Activated T-cell treated with anti-CD3 and anti-CD28 coated beads, Interleukin-2, amount 50 U/mL, for 72 hours (primary cell): ENCODE results near the gene SH3TC2. TPM values are rescaled to one million over a fixed set of nuclear protein-coding genes. Genes with fewer than 3 reads are reported as not detected.

Source experiments
- ATAC-seq, 2 donors: fragments of 150-1000 bp; cut with Tn5 transposase; replicated peaks in 1 of 2; 2 replicates each; pipeline ENCODE4 v1.10.0; 2021; ENCODE audit warnings: moderate library complexity in 2 of 2, mild to moderate bottlenecking in 1 of 2
- DNase-seq, 2 donors: peaks; one replicate each; pipeline ENCODE4 v3.0.0; 2021 to 2022; ENCODE audit warnings: mixed read lengths in 1 of 2
- H3K27ac Mint-ChIP-seq: one replicate; pipeline ENCODE4 v1.8.0; 2022; ENCODE audit warnings: mild to moderate bottlenecking, moderate library complexity, mixed read lengths
- H3K27me3 Mint-ChIP-seq: one replicate; pipeline ENCODE4 v1.8.0; 2022; ENCODE audit warnings: low read depth, mixed read lengths
- H3K36me3 Mint-ChIP-seq, 2 donors: one replicate each; pipeline ENCODE4 v1.8.0; 2022; ENCODE audit warnings: mixed read lengths in 2 of 2, mild to moderate bottlenecking in 1 of 2; ENCODE audit not compliant: insufficient read depth in 2 of 2
- H3K4me1 Mint-ChIP-seq: one replicate; pipeline ENCODE4 v1.8.0; 2022; ENCODE audit warnings: low read depth, mixed read lengths
- H3K4me3 Mint-ChIP-seq, 2 donors: one replicate each; pipeline ENCODE4 v1.8.0; 2022; ENCODE audit warnings: mild to moderate bottlenecking in 2 of 2, mixed read lengths in 2 of 2, moderate library complexity in 2 of 2
- H3K9me3 Mint-ChIP-seq, 2 donors: one replicate each; pipeline ENCODE4 v1.8.0; 2022; ENCODE audit warnings: mixed read lengths in 2 of 2
- total RNA-seq, 2 donors: library from RNA; stranded (reverse); gene quantifications; one replicate each; pipeline ENCODE4 v1.2.3, GENCODE V29; 2022

The SH3TC2 gene
- total RNA-seq, 2 donors from 2014 or later, result 0.24 TPM; not detected in 1

- DNase-seq (no peak), ATAC-seq (no peak)
- H3K9me3 Mint-ChIP-seq, result no peaks in the 10 kb centered on the region
- no peak overlapping the region for H3K4me3 Mint-ChIP-seq
- no peaks in the 10 kb centered on the region for H3K36me3 Mint-ChIP-seq
- H3K4me1 Mint-ChIP-seq, result no peaks in the 10 kb centered on the region
- no peak overlapping the region for H3K27ac Mint-ChIP-seq
- peaks cover 28% of the 10 kb centered on the region for H3K27me3 Mint-ChIP-seq
Measured at GRCh38 chr5:149001162-149001561, 61.7 kb downstream of the SH3TC2 start.

DNA sequence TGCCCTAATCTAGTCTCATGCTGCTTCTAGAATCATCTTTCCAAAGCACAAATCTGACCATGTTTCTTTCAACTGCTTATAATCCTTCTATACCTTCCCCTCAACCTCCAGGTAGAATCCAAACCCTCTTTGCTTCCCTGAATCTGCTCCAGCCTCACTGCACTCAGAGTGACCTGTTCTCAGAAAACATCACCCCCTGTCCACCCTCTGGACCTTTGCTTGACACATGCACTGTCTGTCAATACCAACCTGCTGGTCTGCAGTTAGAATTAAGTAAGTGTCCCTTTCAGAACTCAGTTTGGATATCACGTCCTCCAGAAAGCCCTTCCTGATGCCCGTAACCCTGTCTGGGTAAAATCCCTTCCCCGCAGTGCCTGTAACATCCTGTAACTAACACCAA is 63.1 kb downstream of the SH3TC2 start:
- no peaks in the 10 kb centered on the region for H3K36me3 Mint-ChIP-seq
- H3K27me3 Mint-ChIP-seq, result peaks cover 41% of the 10 kb centered on the region
- no peaks in the 10 kb centered on the region for H3K9me3 Mint-ChIP-seq
- no peaks in the 10 kb centered on the region for H3K4me1 Mint-ChIP-seq
- H3K4me3 Mint-ChIP-seq, result no peak overlapping the region
- ATAC-seq (no peak), DNase-seq (no peak)
- no peak overlapping the region for H3K27ac Mint-ChIP-seq

- Mint-ChIP-seq H3K9me3 (no peaks in the 10 kb centered on the region), H3K4me3 (no peak overlapping the region), H3K27me3 (peaks cover 54% of the 10 kb centered on the region), H3K27ac (no peak overlapping the region), H3K4me1 (no peaks in the 10 kb centered on the region), H3K36me3 (no peaks in the 10 kb centered on the region)
- peak in 1 of 2 donors; percentile 43 for ATAC-seq
- peak; percentile 9 to 37 for DNase-seq
Measured at GRCh38 chr5:148998174-148998797, 64.6 kb downstream of the SH3TC2 start.

DNA sequence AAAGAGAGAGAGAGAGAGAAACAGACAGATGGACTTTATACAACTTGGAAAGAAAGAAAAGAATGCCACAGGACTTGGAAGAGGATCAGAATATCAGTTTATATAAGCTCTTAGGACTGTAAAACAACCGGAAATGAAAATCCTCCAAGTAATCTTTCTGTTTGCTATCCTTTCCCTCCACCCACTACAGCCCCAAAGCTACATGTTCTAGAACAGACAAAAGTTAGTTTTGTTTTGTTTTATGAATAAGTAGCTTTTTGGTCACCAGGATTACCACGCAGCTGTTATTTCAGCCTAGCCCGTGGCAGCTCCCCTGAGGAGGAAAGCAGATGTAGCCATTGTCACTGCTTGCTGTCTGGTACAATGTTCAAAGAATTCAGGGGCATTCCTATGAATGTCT is 66.6 kb downstream of the SH3TC2 start:
- no peaks in the 10 kb centered on the region for H3K9me3 Mint-ChIP-seq
- no peak for DNase-seq
- H3K27me3 Mint-ChIP-seq, result peaks cover 48% of the 10 kb centered on the region
- no peak overlapping the region for H3K4me3 Mint-ChIP-seq
- no peak for ATAC-seq
- no peaks in the 10 kb centered on the region for H3K36me3 Mint-ChIP-seq
- no peaks in the 10 kb centered on the region for H3K4me1 Mint-ChIP-seq
- H3K27ac Mint-ChIP-seq, result no peak overlapping the region

GRCh38 chr5:148995791-148996190 is 67.1 kb downstream of the SH3TC2 start:
- Mint-ChIP-seq H3K4me1 (no peaks in the 10 kb centered on the region), H3K27ac (no peak overlapping the region), H3K9me3 (no peaks in the 10 kb centered on the region), H3K4me3 (no peak overlapping the region), H3K27me3 (peaks cover 48% of the 10 kb centered on the region), H3K36me3 (no peaks in the 10 kb centered on the region)
- no peak for ATAC-seq
- no peak for DNase-seq

DNA sequence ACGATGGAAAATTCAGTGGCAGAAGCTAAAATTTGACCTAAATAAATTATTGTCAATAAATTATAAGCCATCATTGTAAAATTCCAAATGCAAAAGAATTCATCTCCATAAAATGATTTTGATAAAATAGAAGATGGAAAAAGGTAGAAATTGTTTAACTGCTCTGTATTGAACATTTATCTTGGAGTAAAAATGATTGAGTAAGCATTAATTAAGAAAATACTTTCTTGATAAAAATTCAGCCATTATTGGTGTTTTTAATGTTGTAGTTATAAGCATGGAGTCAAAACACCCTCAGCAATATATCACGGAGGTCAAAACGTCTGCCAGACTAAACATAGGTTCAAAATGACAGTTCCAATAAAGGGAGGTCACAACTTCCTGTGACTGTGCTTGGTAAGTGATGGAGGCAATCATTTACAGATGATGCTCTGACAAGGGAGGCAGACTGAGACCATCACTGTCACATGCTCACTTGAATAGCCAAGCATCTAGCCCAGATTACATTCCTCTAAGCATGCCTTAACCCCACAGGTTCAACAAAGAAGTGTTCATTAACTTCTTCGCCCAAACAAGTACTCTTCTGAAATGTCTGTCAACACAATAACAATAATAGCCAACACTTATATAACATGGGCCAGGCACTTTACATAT is 69.5 kb downstream of the SH3TC2 start:
- H3K27ac Mint-ChIP-seq, result no peak overlapping the region
- no peaks in the 10 kb centered on the region for H3K36me3 Mint-ChIP-seq
- no peak for DNase-seq
- H3K27me3 Mint-ChIP-seq, result peaks cover 49% of the 10 kb centered on the region
- no peaks in the 10 kb centered on the region for H3K4me1 Mint-ChIP-seq
- no peak overlapping the region for H3K4me3 Mint-ChIP-seq
- H3K9me3 Mint-ChIP-seq, result no peaks in the 10 kb centered on the region
- ATAC-seq, result no peak

DNA sequence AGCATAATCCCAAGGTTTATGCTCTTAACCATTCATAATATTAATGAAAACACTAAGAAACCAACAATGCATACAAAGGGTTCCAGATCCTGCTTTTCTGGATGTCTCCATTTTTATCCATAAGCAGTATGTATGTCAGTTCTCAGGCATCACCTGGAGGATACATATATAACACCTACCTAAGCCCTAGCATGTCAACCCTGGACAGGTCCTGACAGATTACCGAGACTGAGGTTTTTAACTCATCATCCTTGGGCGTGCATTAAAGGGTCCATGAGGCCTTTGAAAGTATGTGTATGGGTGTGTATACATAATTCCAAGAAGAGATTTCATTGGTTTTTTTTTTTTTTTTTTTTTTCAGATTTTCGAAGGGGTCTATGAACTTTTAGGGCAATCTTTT is 70.6 kb downstream of the SH3TC2 start:
- Mint-ChIP-seq H3K4me3 (no peak overlapping the region), H3K36me3 (no peaks in the 10 kb centered on the region), H3K9me3 (no peaks in the 10 kb centered on the region), H3K27ac (no peak overlapping the region), H3K4me1 (no peaks in the 10 kb centered on the region), H3K27me3 (peaks cover 49% of the 10 kb centered on the region)
- DNase-seq (no peak), ATAC-seq (no peak)

GRCh38 chr5:148991566-148991965 is 71.3 kb downstream of the SH3TC2 start:
- H3K27me3 Mint-ChIP-seq, result peaks cover 43% of the 10 kb centered on the region
- ATAC-seq (no peak), DNase-seq (no peak)
- no peak overlapping the region for H3K27ac Mint-ChIP-seq
- no peaks in the 10 kb centered on the region for H3K4me1 Mint-ChIP-seq
- H3K36me3 Mint-ChIP-seq, result no peaks in the 10 kb centered on the region
- H3K9me3 Mint-ChIP-seq, result no peaks in the 10 kb centered on the region
- H3K4me3 Mint-ChIP-seq, result no peak overlapping the region

DNA sequence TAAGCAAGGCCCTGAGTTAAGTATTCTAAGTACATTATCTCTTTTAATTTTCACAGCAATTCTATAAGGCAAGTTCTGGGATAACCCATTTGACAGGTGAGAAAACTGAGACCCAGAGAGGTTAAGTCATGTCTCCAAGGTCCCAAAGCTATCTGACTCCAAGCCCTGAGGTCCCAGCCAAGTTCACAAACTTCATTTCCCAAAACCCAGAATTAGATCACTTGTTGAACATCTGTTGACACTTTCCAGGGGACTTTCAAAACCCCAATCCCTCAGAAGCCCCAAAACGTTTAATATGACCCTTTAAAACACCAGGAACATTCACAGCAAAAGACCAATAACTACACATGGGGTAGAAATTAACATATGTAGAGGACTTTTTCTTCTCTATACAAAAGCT is 72.0 kb downstream of the SH3TC2 start:
- peaks cover 43% of the 10 kb centered on the region for H3K27me3 Mint-ChIP-seq
- no peaks in the 10 kb centered on the region for H3K4me1 Mint-ChIP-seq
- H3K4me3 Mint-ChIP-seq, result no peak overlapping the region
- H3K27ac Mint-ChIP-seq, result no peak overlapping the region
- no peaks in the 10 kb centered on the region for H3K9me3 Mint-ChIP-seq
- no peak for ATAC-seq
- H3K36me3 Mint-ChIP-seq, result no peaks in the 10 kb centered on the region
- no peak for DNase-seq

- no peaks in the 10 kb centered on the region for H3K36me3 Mint-ChIP-seq
- no peak overlapping the region for H3K27ac Mint-ChIP-seq
- no peak for ATAC-seq
- H3K27me3 Mint-ChIP-seq, result peaks cover 31% of the 10 kb centered on the region
- no peaks in the 10 kb centered on the region for H3K9me3 Mint-ChIP-seq
- H3K4me3 Mint-ChIP-seq, result no peak overlapping the region
- no peaks in the 10 kb centered on the region for H3K4me1 Mint-ChIP-seq
- DNase-seq, result no peak
Measured at GRCh38 chr5:148989567-148989966, 73.3 kb downstream of the SH3TC2 start.

DNA sequence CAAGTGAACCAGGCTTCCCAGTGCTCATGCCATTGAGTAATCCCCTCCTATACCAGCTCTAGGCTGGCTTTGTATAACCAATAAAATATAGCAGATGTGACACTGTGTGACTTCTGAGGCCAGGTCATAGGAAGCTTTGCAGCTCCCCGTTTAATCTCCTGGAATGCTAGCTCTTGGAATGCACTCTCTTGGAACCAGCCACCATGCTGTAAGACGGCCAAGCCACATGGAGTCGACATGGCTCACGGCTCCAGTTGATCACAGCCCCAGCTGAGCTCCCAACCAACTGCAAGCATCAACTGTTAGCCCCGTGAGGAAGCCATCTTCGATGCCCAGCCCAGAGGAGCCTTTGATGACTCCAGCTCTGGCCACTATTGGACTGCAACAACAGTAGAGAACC is 74.5 kb downstream of the SH3TC2 start:
- ATAC-seq, result no peak
- H3K4me1 Mint-ChIP-seq, result no peaks in the 10 kb centered on the region
- no peaks in the 10 kb centered on the region for H3K36me3 Mint-ChIP-seq

GRCh38 chr5:148986636-148987035 is 76.2 kb downstream of the SH3TC2 start:
- Mint-ChIP-seq H3K36me3 (no peaks in the 10 kb centered on the region), H3K27me3 (peaks cover 20% of the 10 kb centered on the region)
- DNase-seq, result no peak

More for the DNA sequence above, 74.5 kb downstream of the SH3TC2 start:
- no peak for DNase-seq
- Mint-ChIP-seq H3K27me3 (peaks cover 20% of the 10 kb centered on the region), H3K9me3 (no peaks in the 10 kb centered on the region), H3K27ac (no peak overlapping the region), H3K4me3 (no peak overlapping the region)

DNA sequence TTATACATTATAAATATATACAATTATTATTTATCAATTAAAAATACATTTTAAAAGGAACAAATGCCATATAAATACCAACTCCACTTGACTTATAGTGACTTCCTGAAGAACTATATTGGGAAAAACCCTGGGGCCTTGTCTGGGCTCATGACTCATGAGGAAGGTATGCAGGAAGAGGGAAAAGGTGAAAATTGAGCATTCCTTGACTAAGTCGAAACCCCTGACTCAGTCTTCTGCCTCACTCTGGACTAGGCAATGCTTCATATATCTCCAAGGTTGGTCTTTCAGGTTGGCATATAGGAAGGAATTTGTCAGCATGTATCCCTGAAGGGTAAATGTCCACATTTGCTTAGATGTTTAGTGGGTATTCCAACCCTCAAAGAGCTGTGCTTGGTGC is 78.5 kb downstream of the SH3TC2 start:
- no peaks in the 10 kb centered on the region for H3K36me3 Mint-ChIP-seq

More at GRCh38 chr5:148986636-148987035, 76.2 kb downstream of the SH3TC2 start:
- no peaks in the 10 kb centered on the region for H3K4me1 Mint-ChIP-seq
- H3K27ac Mint-ChIP-seq, result no peak overlapping the region
- H3K9me3 Mint-ChIP-seq, result no peaks in the 10 kb centered on the region
- no peak for ATAC-seq
- H3K4me3 Mint-ChIP-seq, result no peak overlapping the region

DNA sequence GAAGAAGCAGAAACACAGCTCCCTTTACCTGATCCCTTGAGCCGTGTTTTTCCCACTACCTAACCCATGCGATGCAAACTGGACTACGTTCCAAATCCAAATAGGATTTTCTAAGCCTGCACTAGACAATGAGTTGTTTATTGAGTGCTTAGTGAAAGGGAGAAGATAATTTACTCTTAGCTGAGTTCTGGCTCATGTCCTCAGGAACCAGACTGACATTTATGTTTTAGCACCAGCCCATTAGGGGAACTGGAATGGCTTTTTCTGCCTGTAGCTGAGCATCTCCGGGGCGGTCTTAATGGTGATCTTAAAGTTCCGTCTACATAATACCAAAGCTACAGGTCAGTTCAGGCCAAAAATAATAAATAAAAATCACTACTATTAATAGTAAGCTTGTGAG is 81.5 kb downstream of the SH3TC2 start:
- H3K4me3 Mint-ChIP-seq, result no peak overlapping the region
- no peaks in the 10 kb centered on the region for H3K4me1 Mint-ChIP-seq
- DNase-seq, result no peak
- no peak overlapping the region for H3K27ac Mint-ChIP-seq
- peaks cover 15% of the 10 kb centered on the region for H3K27me3 Mint-ChIP-seq
- no peaks in the 10 kb centered on the region for H3K9me3 Mint-ChIP-seq
- no peak for ATAC-seq
- no peaks in the 10 kb centered on the region for H3K36me3 Mint-ChIP-seq

More for the DNA sequence above, 78.5 kb downstream of the SH3TC2 start:
- no peak for DNase-seq
- Mint-ChIP-seq H3K9me3 (no peaks in the 10 kb centered on the region), H3K4me3 (no peak overlapping the region), H3K27ac (no peak overlapping the region), H3K27me3 (peaks cover 26% of the 10 kb centered on the region), H3K4me1 (no peaks in the 10 kb centered on the region)
- no peak for ATAC-seq
